DMS53 treated with DMSO at 0.1 percent for 48 hours (cell line): ENCODE results near the gene HEXIM2.
"Not testable (repeated sequence)": the region's sequence is repeated elsewhere in the genome, so short reads cannot be mapped to it uniquely, and the experiment has no call there.

Source experiments
- DNase-seq: peaks from one replicate; lab custom pipeline; 2025; ENCODE audit not compliant: unreplicated experiment; lab: John Stamatoyannopoulos, UW

HEXIM2 gene, protein sequence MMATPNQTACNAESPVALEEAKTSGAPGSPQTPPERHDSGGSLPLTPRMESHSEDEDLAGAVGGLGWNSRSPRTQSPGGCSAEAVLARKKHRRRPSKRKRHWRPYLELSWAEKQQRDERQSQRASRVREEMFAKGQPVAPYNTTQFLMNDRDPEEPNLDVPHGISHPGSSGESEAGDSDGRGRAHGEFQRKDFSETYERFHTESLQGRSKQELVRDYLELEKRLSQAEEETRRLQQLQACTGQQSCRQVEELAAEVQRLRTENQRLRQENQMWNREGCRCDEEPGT

DNA sequence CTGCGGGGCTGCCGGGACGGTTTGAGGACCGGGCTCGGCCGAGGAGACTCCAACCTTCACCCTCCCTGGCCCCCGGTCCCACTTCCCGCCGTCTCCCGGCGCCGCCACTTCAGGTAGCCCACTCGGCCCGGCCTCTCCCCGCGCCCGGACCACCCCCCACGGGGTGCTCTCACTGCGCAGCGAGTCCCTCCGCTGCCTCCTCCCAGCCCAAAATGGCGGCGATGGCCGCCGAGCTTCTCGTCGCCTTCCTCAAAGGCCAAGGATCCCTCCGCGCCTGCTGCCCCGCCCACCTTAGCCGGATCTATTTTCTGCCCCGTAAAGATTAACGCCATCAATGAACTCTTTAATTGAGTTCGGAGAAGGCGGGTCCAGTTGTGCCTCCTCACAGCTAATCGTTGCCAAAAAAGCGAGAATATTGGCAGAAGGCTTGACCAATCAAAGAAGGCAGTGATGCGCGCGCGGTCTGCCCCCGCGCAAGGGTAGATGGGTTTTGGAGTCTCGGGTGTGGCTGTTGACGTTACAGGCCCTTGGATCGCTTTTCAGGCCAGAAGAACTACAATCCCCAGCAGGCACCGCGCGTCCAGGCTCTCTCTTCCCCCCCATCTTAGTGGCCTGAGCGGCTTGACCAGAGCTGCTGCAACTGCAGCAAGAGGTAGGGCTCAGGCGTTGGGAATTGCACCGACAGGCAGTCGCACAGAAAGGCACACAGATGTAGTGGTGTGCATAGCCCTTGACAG, at the start of gene HEXIM2:
Gene HEXIM2 (plus strand): TSS at position 588 of the 737 bp plus-strand sequence. CDS start 919 bp downstream, outside the sequence.
- peak; percentile 98 for DNase-seq

DNA sequence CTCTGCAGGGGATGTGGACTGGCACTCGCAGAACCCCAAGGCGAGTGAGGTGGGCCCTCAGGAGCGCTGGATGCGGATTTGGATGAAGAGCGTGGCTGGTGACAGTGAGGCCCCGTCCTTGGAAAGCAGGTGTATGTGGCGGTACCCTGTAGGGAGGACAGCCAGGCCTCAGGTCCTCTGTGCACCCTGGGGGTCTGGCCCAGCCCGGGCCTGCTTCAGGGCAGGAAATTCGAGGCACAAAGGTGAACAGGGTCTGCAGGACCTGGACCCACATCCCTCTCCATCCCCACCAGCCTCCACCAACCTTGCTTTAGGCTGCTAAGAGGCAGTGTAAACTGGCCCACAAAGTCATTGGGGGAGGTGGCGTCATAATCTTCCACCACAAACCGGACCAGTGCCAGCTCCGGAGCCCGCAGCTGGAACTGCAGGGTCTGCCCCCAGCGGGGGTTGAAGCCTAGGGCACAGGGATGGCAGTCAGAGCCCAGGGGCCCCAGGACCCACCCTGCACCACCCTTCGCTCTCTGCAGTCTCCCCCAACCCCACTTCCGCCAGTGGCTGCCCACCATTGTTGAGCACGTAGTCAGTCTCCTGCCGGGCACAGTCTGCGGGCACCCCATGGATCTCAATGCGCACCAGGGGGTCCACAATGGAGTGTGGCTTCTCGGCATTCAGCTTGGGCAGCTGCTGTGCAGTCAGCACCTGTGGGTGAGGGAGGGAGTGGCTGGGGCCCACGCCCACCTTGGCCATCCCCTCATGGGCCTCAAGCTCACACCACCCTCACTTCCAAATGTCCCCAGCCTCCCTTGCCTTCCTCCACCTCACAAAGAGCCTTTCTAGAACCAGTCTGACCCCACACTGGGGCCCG, 48.9 kb upstream of the HEXIM2 start:
- no peak for DNase-seq

DNA sequence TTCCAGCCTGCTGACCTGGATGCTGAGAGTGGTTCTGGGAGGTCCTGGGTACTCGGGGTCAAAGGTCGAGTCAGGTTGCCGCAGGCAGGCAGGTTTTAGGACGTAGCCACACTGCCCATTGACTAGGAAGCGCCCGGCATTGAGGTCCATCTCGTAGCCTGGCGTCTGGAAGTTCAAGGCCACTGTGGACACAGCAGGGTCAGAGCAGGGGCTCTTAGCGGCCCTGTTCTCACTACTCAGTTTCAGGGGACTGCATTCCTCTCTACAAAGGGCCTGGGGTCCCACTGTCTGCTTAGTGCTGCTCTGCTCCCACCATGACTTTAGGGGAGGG, 48.3 kb upstream of the HEXIM2 start:
- no peak for DNase-seq

DNA sequence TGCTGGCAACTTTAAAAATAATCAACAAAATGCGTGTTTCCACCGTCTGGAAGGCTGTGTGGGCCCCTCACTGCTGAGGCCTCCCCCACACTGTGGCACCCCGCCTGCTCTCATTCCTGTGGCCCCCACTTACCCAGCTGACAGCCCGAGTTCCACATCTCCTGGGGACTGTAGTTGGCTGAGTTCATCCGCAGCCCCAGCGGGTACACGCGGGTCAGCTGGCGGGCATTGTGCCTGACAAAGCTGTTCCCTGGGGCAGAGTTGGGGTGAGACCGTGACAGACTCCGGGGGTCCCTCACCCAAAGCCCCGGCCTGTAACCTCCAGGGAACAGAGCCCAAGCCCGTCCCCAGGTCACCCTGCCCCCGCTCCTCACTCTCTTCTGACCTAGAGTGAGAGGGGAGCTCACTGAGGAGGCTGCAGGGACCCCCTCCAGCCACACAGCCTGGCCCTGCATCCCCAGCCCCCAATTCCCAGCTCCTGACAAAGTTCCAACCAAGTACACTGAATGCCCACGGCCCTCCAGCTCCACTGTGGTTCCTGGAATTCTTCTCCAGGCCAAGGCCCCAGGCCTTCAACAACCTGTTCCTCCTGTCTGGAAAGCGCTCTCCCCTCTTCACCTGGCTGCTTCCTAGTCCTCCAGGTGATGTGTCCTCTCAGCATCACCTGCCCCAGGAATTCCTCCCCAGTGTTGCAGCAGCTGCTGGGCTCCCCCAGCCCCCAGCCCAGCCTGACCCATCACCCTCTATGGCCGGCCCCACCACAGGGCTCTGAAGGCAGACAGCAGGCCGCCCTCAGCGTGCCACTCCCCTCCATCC, 47.4 kb upstream of the HEXIM2 start:
- DNase-seq, result no peak

DNA sequence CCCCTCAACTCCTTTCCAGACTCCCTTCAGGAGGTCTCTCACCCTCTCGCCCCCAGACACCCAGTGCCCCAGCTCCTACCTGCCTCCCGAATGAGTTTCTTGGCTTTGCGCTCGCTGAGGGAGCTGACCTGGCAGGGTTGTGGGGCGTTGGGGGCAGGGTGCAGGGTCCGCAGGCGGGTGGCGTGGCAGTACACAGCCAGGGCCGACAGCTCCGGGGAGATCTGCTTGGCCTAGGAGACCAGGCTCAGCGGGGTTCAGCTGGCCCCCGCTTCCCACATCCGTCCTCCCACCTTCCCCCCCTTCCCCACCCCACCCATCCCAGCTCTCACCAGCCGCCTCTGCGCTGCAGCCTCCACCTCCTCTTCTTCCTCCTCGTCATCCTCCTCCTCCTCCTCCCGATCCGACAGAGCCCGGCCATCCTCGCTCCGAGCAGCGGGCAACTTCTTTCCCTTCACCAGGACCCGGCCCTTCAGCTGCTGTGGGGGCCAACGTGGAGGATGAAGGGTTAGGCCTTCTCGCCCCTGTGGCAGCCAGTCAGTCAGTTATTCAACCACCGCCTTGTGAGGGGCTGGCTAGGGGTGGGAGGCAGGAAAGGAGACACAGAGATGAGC, 46.6 kb upstream of the HEXIM2 start:
- no peak for DNase-seq

DNA sequence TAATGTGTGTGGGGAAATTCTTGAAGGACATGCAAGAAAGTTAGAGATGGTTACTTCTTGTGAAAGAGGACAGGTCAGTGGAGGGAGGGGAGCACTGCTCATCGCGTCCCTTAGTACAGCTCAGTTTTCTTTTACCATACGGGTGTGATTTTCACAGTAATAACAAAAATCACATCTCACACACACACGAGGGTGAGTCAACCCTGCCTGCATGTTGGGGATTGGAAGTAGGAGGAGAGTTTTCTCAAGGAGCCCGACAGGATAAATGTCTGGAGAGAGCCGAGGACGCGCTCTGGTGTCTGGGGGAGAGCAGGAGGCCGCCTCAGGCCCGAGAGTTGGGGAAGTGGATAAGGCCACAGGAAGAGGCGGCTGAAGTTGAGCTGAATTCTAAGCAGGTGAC, 45.8 kb upstream of the HEXIM2 start:
- no peak for DNase-seq

DNA sequence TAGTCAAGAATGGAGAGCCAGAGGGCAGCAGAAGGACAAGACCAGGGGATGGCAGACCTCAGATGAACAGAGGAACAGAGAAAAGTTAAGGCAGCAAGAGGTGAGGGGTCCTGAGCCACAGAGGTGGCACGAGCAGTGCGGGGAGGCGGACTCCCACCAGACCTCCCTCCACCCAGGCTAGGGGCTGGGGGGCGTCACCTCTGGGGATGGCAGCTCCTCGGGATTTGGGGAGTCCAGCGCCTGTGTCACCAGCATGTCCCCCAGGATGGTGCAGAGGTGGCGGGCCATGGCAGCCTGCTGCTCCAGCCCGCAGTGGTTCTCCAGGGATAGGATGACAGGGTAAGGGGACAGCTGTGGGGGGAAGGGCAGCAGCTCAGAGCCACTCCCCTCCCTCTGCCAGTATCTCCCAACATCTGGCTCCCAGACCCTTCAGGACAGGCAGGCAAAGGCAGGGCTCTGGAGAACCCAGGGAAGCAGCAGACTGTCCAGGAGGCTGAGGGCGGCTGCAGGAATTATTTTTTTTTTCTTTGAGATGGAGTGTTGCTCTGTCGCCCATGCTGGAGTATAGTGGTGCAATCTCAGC, 45.1 kb upstream of the HEXIM2 start:
- DNase-seq, result no peak

DNA sequence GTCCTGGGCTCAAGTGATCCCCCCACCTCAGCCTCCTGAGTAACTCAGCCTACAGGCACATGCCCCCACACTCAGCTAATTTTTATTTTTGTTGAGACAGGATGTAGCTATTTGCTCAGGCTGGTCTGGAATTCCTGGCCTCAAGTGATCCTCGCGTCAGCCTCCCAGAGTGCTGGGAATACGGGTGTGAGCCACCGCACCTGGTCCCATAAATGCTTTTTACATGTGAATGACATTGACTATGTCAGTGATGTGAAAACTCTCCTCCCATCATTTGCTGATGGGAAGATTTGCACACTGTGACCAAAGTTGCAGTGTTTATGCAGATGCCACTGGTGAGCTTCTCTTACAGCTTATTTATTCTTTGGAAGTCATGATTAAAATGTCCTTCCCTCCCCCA, 44.3 kb upstream of the HEXIM2 start:
- DNase-seq, result no peak

DNA sequence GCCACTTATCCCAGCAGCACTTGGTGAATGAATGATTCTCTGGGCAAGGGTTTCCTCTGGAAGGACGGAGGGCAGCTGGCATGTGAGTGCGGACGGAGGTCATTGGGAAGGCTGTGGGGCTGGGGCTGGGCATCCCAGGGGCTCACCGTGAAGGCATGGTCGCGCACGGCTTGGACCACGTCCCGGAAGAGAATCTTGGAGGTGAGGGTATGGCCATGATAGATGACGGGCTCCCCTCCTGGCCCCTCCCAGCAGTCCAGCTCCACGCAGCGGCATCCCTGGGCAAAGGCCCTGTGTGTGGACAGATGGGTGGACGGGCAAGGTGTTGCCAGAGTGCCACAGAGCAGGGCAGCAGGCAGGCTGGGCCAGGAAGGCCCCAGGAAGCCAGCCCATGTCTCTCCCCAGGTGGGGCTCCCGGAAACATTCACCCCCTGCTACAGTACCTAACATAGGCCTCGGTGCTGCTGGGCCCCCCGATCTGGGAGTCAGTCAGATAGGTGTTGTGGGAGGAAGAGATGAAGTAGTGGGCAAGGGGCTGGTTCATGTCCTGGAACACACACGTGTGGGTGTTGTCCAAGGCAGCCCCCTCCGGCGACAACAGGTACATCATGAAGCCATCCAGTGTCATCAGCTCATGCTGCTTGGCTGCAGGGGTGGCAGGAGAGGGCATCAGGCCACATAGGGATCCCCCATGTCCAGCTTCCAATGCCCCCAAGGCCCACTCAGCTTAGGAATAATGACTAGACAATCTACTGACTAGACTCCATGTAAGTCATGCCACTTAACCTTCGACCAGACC, 43.6 kb upstream of the HEXIM2 start:
- DNase-seq, result no peak

DNA sequence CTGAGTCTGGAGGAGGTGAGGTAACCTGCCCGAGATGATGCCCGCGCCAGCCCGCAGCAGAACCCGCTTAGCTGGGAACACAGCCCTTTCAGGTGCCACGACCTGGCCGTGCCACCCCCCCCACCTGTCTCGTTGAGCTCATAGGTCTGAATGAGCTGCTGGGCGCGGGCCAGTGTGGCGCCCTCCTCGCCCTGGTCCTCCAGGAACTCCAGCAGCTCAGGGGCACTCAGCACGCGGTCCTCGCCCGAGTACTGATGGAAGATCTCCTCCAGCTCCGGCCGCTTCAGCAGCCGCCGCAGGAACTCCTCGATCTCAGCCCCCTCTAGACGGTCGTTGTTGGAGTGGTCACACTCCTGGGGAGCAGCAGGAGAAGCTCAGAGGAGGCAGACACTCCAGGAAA, 43.0 kb upstream of the HEXIM2 start:
- no peak for DNase-seq

DNA sequence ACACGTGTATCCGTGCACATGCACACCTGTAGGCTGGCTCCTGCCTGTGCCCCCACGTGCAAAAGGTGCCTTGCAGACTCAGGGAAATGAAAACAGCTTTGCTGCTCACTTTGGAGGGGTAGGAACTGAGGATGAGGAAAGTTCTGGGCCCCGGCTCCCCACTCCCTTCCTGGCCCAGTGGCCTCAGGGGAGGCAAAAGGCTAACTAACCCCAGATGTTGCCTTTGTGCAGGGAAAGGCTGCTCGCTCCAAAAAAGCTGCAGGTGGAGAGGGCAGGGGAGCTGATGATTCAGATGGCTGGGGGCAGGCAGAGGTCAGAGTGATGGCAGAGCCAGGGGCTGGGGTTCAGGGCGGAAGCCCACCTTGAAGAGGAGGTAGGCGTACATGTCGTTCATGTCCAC, 41.7 kb upstream of the HEXIM2 start:
- DNase-seq, result no peak

DNA sequence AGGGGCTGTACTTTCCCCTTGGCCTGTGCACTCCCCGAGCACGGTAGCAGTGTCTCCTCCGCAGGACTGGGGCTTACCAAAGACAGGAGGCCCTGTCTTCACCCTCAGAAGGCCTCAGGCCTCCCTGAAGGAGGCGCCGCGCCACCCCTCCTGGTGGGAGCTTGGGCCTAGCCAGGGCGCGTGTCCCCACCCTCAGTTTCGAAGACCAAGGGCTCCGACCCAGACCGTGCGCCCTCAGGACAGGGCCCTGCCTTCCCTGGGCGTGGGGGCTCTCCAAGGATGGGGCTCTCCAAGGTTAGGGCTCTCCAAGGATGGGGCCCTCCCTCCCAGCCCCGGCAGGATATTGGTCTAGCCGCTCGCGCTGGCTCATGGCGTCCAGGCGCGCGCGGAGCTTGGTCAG, 41.1 kb upstream of the HEXIM2 start:
- DNase-seq, result no peak

DNA sequence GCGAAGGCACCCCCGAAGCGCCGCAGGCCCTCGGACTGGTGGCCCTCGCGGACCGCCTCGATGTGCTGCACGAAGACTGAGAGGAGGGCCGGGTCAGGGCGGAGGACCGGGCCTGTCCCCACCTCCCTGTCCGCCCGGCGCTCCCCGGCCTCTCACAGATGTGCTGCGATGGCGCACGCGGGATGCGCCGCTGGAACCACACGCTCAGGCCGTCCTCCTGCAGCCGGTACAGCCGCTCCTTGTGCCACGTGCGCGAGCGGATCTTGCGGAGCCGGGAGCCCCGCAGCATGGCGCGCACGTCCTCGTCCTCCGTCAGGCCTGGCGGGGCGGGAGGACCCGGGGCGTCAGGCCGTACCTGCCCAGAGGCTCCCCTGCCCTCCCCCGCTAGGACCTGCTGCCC, 40.6 kb upstream of the HEXIM2 start:
- no peak for DNase-seq

DNA sequence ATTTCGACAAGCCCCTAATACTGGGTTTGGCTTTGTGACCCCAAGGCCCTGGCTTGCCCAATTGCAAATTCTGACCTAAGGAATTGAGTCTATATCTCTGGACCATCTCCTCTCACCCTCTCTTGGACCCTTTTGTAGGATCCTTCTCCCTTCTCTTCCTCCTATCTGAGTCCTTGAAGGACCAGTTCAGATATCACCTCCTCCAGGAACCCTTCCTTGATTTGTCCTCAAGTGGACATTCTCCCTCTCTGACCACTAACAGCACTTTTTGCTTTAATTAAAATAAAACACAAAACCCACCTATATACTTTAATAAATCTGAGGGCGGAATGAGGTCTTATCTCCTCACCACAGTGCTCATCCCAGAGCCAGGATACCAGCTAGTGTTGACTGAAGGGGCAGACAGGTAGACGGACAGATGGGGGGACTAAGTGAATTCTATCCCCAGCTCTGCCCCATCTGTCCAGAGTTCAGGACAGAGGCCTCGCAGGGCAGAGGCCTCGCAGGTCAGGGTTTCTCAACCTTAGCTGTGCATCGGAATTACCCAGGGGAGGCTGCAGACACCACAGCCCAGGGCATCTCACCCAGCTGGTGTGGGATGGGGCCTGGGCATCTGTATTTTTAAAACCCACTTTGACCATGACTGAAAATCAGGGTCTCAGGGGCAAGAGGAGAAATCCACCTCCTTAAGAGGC, 38.5 kb upstream of the HEXIM2 start:
- no peak for DNase-seq

DNA sequence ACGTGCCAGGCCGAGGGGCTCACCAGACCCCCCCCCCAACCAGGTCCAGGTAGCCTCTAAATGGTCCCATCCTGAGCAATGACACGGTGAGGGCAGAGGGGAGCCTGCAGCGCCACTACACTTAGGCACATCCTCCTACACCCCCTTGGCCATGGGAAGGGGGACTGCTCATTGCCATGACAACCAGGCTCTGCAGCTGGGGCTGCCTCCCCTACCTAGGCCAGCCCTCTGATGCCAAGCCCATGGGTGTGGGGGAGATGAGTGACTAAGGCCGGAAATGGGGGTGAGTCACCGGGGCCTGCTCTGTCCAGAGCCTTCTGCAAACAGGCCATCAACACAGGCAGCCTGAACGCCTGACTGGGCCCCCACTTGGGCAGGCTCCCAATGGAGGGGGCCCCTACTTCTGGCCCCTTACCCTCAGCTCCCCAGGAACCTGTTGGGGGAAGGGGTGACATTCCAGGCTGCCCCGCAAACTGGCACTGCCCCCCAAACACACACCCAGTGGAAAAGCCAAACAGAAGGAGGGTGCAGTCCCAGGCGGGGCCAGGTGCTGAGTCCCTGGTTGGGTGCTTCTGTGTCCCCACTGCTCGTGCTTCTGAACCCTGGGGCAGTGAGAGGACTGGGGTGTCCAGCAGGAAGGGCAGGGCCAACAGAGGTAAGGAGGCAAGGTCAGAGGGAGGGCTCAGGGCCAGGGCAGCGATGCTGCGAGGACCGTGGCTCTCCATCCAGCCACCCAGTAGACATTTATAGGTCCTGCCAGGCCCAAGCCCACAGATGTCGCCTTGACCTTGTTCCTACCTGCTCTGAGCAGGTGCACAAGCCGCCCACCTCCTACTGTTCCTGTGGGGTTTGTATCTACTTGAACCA, 37.5 kb upstream of the HEXIM2 start:
- DNase-seq, result peak; percentile 90

DNA sequence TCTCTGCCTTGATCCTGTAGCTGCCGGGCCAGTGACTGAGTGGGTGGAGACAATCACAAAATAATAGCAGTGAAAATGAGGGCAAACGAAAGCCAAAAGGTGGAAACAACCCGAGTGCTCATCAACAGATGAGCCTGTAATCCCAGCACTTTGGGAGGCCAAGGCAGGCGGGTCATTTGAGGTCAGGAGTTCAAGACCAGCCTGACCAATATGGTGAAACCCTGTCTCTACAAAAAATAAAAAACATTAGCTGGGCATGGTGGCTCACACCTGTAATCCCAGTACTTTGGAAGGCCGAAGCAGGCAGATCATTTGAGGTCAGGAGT, 36.9 kb upstream of the HEXIM2 start:
- DNase-seq, result not testable (repeated sequence)

DNA sequence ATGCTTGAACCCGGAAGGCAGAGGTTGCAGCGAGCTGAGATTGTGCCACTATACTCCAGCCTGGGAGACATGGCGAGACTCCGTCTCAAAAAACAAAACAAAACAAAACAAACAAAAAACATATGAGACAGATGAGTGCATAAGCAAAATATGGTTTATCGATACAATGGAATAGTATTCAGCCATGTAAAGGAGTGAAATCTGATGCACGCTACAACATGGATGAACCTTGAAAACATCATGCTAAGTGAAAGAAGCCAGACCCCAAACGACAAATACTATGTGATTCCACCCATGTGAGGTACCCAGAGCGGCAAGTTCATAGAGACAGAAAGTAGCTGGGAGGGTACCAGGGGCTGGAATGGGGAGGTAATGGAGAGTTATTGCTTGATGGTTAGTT, 36.2 kb upstream of the HEXIM2 start:
- DNase-seq, result no peak

DNA sequence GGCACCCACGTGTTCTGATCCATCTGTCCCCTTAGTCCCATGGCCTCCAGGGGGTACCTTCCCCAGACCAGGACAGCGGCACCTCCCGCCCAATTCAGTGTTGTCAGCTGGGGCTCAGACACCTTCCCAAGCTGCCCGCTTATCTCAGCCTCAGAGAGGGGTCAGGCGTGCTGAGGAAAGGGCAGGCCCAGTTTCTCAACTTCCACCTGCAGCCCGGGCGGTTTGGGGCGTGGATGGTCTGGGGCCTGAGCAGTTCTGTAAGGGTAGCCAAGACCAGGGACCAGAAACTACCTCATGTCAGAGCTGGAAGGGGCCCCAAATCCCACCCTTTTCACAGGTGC, 34.5 kb upstream of the HEXIM2 start:
- DNase-seq, result no peak
